Islet of Langerhans (tissue), 1 donor: Measurements from ENCODE around the gene PLXNB2.

ENCODE experiments used
- FAIRE-seq: peaks from one replicate; lab custom pipeline; 2011; peaks lifted over from hg19 to GRCh38; lab: Jason Lieb, UNC

The PLXNB2 gene

DNA sequence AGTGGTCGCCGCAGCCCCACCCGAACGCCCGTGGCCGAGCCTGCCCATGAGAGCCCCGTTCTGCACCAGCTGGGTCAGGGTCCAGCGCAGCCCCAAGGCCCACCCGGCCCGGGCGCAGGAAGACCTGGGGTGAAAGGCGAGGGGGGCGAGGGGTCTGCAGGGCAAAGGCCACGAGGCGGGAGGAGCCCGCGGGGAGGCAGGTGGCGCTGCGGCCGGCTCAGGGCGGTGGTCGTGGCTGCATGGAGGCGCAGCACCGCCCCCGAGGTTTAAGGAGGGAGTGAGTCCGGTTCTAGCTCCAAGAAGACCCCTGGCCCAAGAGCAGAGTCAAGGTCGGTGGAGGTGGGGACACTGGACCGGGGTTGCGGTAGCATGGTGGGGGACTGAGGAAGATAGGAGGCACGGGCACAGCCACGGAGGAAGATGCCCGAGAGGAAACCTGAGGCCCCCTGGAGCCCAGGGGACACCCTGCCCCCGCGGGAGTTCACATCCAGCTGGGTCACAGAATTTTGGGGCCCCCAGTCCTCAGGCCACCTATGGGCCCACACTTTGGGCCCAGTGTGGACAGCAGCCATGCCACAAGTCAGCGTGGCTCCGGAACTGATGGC, 55.9 kb downstream of the PLXNB2 start:
- FAIRE-seq, result no peak

- FAIRE-seq, result no peak
Observed at GRCh38 chr22:50250555-50251476, 56.6 kb downstream of the PLXNB2 start, which contains the start of gene HDAC10. Gene HDAC10 (minus strand): TSS chr22:50251265. CDS start chr22:50251032, 233 bp downstream.

- FAIRE-seq, result no peak
Observed at GRCh38 chr22:50250249-50250554, 57.2 kb downstream of the PLXNB2 start.

GRCh38 chr22:50249341-50250248, 57.9 kb downstream of the PLXNB2 start:
- no peak for FAIRE-seq

DNA sequence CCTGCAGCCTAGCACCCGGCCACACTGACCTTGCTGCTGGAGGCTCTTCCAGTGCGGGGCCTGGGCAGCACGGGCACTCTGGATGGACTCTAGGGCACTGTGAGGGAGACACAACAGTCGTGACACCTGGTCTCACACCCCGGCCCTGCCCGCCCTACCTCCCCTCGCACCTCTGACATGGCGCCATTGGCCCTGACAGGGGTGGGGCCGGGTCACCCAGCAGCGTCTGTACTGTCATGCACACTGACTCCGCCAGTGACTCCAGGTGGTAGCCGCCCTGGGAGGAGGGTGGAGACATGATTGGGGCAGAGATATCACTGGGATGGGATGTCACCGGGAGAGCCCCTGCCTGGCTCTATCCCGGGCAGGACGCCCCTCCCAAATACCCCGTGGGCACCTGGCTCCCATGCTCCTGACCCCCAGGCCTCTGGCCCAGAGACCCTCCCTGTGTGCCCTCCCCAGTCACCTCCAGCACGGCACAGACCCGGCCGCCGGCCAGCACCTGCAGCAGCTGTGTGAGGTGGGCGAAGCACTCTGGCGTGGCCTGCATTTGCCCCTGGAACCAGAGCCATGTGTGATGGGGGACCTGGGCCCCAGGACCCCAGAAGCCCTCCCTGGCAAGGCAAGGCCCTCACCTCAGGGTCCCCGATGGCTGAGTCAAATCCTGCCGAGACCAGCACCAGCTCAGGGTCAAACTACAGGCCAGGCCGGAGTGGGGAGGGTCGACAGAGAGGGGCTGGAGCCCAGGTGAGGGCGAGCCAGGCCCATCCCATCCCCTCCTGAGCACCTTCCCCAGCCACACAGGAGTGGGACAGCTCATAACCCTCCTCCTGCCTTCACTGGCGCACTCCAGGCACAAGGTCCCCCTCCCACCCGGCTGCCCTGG, 59.0 kb downstream of the PLXNB2 start:
- no peak for FAIRE-seq

DNA sequence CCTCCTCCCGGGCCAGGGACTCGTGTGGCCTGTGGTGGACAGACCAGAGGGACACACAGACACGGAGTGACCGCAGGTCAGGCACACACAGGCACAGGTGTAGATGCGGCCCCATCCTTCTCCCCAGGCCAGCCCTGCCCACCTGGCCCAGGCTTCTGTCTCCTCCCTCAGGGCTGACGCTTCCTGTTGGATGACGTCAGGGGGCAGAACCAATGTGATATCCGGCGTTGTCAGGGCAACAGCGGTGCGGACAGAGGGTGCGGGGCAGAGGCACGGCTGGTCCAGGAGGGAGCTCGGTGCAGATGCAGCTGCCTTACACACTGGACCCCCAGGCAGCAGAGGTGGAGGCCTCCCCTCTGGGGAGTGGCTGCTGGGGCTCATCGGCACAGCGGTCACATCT, 59.7 kb downstream of the PLXNB2 start:
- FAIRE-seq, result no peak

GRCh38 chr22:50246242-50247175, 60.9 kb downstream of the PLXNB2 start:
- no peak for FAIRE-seq

GRCh38 chr22:50245214-50246072, 62.0 kb downstream of the PLXNB2 start:
- no peak for FAIRE-seq

GRCh38 chr22:50244420-50245213, 62.8 kb downstream of the PLXNB2 start, which contains the start of gene TUBGCP6:
Gene TUBGCP6 (minus strand): TSS chr22:50245023. CDS start chr22:50244459, 564 bp downstream.
- no peak for FAIRE-seq

DNA sequence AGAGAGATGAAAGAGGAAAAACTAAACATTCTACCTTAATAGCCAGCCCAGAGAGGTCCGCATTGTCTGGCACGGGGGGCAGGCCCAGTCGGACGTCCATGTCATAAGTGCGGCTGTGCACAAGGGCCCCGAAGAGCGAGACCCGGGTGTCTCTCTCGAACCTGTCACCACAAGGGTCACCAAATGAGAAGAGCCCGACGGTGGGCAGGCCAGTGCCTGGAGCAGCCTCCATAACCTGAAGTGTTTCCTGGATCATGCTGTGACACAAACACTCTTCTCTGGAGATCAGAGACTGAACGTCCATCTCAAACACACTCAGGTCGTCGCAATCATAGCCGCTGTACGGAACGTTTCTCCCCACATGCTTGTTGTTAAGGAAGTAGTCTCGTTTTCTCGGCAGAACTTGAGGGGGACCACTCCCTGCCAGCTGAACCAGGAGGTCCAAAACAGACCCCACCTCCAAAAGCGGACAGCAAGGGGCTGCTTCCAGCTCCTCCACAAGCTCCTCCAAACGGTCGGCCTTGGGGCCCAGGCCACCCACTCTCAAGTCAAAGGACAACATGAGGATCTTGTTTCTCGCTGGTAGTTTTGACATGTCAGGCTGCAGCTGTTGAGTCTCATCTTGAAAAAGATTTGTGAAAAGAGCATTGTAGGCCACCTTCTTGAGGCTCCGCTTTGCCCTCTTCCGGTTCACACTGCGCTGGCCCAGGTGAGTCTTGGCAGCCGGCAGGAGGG, 63.6 kb downstream of the PLXNB2 start:
- no peak for FAIRE-seq

DNA sequence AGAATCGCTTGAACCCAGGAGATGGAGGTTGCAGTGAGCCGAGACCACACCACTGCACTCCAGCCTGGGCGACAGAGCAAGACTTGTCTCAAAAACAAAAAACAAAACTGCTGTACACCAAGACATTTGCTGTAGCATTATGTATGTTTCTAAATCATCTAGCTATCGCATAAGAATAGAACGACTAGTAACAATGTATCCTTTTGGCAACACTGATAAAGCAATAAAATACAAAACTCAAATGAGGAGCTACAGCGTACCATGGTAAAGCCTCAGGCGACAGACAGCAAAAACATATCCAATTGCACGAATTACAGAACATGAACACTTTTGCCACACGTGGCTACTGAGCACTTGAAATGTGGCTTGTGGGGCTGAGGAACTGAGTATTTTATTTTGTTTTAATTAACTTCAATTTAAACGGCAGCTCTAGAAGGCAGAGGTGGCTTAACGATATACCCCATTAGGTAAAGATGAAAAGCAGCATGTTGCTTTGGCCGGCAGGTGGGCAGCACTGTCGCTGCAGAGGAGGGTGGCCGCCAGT, 65.0 kb downstream of the PLXNB2 start:
- no peak for FAIRE-seq

GRCh38 chr22:50238755-50239154, 68.7 kb downstream of the PLXNB2 start:
- no peak for FAIRE-seq

- no peak for FAIRE-seq
Observed at GRCh38 chr22:50236731-50237409, 70.6 kb downstream of the PLXNB2 start.

GRCh38 chr22:50233223-50233622, 74.2 kb downstream of the PLXNB2 start:
- no peak for FAIRE-seq

DNA sequence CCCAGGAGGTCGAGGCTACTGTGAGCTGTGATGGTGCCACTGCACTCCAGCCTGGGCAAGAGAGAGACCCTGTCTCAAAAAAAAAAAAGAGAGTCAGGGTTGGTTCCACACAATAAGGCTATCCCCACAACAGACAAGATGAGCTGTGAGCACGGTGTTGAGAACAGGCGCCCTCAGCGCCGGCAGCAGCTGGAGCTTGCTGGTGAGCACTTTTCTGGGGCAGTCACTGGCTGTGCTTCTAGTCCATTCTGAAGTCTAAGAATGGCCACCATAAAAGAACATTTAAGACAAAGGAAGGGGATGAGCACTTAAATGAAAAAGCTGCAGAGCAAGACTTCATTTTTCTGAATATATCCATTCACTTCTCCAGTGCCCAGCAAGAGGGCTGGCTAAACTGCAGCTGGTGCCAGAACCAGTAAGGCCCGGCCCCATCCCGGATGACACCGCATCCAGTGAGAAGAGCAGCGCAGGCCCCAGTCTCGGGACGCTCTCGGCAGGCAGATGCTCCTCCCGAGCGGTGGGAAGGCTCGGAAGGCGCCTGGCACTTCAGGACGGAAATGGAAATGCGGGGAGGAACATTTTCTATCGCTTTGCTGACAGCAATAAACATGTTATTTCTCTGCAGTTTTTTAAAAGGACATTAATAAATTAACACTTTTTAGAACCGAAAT, 74.8 kb downstream of the PLXNB2 start:
- FAIRE-seq, result no peak

DNA sequence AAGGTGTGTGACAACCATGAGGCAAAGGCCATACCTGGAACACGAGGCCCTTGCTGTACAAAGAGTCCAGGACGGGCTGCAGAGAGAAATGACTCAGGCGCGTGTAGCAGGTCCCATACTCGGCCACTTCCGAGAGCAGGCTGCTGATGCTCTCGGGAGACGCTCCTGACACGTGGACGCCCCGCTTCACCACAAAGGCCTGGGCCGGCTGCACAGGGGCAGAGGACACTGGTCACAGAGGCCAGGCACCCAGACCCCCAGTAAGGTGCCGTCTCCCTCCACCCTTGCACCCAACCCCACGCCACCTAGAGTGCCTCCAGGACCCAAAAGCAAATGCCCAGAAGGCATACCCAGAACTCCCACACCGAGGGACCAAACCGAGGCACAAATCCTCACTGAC, 78.1 kb downstream of the PLXNB2 start:
- FAIRE-seq, result no peak
